GM03348 (cell line): Measurements from ENCODE around the gene UROC1.

Source experiments
- DNase-seq: peaks from one replicate; pipeline ENCODE4 v3.0.0; 2012; ENCODE audit warnings: low spot score

UROC1 gene

DNA sequence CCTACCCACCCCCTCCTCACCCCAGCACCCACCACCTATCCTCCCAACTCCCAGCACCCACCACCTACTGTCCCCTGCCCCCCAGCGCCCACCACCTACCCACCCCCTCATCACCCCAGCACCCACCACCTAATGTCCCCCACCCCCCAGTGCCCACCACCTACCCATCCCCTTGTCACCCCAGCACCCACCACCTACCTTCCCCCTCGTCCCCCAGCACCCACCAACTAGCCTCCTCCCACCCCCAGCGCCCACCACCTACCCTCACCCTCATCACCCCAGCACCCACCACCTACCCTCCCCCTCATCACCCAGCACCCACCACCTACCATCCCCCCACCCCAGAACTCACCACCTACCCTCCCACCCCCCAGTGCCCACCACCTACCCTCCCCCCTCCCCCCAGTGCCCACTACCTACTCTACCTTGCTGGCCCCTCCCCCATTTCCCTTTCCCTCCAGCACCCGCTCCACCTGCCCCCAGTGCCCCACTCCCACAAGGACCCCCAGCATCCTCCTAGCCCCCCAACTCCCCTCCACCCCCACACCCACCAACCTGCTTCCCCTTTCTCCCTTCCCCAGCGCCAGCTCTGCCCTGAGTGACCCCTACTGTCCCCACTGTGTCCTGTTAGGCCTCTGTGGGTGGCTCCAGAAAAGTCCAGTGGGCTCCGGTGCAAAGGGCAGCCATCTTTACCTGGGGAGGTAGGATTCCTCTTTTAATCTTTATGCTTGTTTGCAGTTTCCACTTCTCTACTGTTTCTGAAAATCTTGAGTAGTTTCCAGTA, 1.2 kb downstream of the UROC1 start:
- DNase-seq, result no peak

DNA sequence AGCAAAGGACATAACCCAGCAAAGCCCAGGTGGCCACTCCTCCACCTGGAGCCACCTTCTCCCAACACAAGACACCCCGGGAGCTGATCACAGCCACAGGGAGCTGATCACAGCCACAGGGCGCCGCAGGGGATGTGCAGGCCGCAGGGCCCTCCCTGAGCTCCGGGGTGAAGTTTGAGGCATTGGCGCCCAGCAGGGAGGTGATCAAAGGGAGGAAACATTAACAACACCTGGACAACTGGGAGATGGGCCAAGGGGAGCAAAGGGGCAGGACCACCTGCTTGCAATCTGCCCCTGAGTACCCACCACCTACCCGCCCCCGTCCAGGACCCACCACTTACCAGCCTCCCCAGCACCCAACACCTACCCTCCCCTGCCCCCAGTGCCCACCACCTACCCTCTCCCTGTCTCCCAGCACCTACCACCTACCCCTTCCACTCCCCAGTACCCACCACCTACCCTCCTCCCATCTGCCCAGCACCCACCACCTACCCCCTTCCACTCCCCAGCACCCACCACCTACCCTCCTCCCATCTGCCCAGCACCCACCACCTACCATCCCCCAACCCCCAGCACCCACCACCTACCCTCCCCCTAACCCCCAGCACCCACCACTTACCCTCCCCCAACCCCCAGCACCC, 2.4 kb downstream of the UROC1 start:
- DNase-seq, result no peak

DNA sequence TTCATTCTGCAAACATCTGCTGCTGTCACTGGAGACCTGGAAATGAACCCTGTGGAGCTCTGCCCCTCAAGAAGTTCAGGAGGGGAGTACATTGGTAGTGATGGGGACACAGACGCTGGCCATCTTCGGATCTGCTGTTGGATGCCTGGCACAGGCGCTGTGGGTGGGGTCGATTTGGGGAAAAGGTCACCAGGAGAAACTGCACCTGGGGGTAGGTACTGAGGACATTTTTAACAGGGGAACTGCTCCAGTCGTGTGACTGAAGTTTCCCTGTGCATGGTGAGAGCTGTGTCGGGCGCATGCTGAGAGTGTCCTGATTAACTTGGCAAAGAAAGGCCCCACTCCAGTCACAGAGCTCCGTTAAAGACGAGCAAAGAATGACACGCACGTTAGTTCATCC, 3.4 kb downstream of the UROC1 start:
- DNase-seq, result no peak

DNA sequence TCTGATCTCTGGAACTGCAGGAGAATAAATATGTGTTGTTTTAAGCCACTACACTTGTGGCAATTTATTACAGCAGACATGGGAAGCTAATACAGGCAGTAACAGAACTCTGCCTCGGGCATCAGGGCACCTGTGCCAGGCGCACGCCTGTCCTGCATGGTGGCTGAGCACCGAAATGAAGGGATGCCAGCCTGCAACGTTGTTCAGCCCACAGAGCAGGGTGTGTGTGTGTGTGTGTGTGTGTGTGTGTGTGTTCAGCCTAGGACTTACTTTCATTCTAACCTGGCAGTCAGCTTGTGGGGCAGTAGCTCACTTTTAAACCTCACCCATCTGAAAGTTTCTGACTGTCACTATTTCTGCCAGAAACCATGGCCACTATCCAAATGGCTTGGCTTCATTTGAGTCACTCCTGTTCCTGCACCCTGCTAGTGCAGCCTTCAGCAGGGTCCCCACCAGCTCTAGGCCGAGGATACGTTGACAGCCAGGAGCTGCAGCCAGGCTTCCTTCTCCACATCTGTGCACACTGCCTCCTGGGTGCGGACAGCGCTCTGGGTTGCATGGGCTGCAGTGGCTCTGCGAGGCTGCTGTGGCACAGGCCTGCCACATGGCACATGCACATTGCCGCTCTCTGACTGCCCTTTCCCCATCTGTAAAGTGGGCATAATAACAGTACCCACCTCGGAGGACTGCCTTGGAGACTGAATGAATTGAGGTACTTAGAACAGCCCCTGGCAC, 4.5 kb downstream of the UROC1 start:
- no peak for DNase-seq

DNA sequence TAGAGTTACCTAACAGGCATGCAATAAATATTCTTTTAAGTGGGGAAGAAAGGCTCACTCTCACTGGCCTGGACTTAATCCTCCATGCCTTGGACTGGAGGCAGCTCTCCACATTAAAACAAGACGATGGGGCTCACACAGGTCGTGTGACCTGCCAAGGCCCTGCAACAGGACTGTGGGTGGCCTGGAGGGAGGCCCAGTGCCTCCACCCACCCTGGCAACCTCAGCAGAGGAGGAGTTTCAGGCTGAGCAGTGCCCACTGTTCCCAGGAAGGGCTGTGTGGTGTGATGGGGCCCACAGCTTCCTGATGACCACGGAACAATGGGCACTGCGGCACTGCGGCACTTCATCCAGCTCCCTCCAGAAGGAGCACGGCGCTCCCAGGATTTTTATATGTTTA, 5.5 kb downstream of the UROC1 start:
- no peak for DNase-seq

DNA sequence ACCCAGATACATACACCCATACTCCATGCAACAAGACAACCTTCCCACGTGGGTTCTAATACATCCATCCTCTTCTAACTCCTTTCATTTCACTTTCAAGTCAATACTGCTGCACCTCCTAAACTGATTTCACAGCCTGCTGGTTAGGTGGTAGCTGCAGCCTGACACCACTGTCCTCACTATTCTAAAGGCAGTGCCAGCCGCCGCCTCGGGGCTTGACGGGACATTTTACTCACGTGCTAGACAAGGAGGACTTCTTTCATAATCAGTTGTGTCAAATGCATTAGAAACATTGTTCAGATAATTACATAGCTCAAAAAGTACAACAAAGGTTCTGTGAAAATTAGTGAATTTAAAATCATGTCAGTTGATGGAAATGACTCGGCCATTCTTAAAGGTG, 6.3 kb downstream of the UROC1 start:
- no peak for DNase-seq

DNA sequence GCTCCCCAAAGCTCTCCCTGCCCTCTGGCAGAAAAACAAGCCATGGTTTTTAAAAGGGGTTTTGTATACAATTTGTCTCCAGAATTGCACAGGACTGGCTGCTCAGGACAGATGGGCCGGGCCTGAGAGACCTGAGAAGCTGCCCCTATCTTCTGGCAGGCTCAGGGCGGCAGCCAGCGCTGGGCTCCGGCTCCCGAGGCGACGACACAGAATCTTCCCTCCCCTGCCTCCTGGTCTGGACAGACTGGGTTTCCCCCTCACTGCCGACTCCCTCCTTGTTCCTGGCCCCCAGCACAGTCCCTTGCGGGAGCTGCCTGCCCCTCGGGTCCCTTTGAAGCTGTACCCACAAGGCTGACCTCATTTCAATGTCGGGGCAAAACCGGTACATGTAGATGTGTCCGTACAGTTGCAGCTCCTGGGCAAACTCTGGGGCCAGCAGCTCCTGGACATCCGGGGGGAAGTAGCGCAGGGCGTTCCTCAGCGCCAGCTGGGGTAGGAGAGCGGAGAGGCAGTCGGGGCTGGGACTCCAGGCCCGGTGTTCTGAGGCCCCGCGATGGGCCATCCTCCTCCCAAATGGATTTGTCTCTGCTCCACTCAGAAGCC, 7.2 kb downstream of the UROC1 start:
- DNase-seq, result no peak

DNA sequence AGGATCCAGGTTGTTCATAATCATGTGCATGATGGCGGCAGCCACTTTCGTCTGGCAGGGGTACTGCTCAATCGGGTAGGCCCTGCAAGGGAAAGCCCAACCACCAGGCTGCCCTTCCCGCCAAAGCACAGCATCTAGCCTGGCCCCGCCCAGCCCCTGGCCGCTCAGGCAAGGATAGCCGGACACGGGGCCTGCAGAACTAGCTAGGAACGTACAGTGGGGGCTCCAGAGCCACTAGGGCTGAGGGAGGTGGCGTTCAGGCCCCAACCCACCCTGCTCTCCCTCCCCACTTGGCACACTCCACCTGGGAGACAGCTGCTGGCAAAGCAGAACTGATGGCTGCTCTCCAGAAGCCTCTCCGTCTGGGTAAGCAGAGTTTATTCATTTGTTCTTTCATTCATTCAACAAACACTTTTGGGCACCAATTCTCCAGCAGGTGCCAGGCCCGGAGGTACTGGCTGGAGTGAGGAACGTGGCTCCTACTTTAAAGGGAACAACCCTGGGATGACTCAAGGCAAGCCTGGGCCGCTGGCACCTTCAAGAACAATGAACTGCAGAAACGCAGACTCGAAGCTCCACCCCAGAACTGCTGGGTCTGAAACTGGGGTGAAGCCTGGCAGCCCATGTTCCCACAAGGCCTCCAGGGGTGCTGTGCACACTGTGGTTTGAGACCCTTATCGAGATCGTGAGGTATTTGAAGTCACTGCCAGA, 7.8 kb downstream of the UROC1 start:
- no peak for DNase-seq

DNA sequence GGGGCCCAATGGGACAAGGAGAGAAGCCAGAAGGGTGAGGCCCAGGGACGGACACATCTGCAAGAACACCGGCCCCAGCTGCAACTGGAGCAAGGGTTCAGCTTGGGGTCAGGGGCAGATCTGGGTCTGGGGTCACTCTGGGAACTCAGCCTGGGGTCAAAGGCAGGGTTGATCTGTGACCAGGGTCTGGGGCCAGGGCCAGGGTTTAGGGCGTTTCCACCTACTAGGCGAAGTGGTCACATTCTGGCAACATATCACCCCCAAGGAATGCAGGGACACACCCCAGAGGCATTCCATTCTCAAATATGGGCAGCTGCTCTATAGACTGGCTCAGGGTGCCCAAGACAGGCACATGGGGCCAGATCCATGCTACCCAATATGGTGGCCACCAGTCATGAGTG, 9.0 kb downstream of the UROC1 start:
- DNase-seq, result peak; percentile 70

DNA sequence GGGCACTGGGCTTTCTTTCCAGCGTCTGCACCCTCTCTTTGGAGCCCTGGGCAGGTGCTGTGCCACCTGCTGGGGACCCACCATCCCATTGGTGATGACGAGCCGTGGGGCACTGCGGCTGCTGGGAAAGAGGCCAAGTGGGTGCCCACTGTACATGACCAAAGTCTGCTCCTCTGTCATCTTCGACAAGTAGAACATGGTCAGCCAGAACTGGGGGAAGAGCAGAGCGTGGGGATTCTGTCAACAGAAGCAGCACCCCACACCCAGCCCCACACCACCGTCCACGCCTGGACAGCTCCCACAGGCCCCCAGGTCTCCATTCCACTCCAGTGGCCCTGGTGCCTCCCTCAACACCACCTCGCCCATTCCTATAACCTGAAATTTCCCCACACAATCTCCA, 9.7 kb downstream of the UROC1 start:
- no peak for DNase-seq

DNA sequence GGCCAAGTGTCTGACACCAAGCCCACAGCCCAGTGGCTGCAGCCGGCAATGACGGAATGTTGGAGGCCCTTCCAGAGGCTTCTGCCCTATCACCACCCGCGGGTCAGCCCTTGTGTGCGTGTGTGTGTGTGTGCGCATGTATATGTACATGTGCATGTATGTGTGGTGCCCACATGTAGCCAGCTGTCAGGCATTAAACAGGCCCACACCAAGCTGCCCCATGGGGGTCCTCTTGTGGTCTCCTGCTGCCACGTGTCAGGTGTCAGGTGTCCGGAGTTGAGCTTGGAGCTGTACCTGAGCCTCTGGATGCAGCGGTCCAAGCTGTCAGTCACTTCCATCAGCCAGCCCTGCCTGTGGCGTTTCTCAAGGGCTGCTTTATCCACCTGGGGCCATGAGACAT, 13.9 kb downstream of the UROC1 start:
- DNase-seq, result no peak

DNA sequence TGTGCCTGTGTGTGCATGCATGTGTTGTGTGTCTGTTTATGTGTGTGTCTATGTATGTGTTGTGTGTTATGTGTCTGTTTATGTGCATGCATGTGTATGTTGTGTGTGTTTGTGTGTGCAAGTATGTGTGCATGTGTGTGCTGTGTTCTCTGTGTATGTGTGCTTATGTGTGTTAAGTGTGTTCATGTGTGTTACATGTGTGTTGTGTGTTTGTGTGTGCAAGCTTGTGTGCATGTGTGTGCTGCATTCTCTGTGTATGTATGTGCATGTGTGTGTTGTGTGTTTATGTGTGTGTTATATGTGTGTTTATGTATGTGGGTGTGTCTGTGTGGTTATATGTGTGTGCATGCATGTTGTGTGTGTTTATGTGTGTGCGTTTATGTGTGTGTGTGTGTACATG, 14.9 kb downstream of the UROC1 start:
- DNase-seq, result no peak

DNA sequence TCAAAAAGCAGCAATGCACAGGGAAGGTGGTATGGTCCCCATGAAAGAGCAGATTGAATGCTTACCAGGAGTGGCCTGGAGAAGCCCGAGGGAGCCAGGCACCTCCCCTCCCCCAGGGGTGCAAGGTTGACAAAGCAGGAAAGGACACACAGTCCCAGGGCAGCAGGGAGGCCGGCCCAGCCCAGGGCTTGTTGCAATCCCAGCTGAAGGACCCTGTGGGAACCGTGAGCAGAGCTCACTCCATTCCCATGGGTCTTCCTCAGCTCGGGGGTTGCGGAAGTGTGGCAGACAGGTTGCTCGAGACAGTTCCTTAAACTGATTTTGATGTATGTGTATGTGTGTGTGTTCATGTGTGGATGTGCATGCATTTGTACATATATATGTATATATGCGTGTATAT, 15.8 kb downstream of the UROC1 start:
- no peak for DNase-seq

DNA sequence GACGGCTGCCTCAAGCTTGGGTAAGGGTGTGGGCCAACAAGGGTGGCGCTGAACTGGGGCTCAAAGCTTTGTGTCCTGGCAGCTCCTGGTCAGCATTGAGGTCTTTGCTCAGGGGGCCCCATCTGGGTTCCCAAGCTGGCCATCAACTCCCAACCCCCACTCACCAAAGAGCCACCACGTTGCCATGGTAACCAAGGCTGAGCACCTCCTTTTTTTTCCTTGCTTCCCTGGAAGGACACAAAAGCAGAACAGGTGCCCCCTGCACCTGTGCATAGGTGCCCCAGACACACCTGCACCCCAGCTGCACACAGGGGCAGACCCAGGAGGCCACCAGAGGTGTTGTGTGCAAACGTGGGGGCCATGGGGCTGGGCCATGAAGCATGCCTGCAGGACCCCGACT, 16.5 kb downstream of the UROC1 start:
- DNase-seq, result no peak

DNA sequence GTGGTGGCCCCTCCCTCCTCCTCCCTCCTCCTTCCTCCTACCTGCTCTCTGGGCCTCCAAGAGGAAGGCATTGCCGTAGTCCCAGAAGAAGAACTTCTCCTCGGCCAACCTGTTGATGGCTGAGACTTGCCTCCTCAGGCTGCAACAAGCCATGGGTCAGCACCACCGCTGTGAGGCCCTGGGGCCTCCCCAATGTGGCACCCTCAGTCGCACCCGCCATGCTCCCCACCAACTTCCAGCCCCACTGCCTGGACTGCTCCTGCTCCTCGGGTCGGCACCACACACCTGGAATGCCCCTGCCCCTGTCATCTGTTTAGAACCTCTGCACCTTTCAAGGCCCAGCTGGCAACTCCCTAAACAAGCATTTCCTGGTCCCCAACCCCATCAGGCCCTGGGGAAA, 17.6 kb downstream of the UROC1 start:
- no peak for DNase-seq

DNA sequence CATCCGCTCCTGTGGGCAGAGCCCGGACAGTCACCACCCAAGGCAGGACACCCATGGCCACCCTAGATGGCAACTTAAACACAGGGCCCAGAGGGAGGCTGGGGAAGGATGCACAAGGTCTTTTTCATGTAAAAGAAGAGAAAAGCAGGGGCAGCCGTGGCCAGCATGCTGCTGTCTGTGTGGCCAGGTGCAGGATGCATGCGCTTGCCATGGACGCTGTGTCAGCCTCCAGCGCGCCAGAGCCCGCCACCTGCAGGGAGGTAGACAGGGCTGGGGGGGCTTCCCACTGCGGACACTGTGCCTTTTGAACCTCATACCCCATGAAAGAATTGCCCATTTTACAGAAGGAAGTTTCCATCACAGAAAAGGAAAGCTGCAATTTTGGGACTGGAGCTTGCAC, 18.2 kb downstream of the UROC1 start:
- no peak for DNase-seq

DNA sequence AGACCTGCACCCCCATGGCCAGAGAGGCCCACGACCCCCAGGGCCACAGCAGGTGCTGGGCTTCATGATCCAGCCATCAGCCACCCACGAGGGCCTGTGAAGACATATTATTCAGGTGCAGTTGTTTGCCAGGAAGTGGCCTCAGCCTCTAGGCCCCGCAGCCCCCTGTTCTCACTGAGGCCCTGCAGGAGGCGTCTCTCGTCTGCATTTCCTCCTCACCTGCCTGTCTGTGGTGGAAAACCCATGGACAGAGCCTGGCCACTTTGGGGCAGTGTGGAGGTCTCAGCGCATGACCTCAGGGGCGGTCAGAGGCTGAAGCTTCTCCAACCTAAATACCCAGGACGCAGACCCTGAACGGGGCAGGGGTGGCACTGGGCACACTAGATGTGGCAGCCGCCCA, 18.6 kb downstream of the UROC1 start:
- no peak for DNase-seq

DNA sequence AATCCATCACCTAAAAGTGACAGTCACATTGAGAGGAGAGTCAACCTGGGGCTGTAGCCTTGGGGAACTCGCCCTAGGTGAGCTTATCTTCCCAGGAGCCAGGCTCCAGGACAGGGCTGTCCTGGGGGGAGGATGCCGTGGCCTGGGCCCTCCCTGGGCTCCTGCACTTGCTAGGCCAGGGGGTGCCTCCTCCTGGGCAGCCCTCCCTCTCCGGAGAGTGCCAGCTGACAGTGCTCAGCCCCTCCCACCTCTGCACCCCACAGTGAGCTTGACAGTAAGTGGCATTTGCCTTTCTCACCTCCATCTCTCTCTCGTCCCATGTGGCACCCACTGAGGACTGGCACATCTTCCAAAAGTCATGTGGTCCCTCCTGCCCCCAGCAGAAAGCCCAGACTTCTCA, 19.1 kb downstream of the UROC1 start:
- no peak for DNase-seq

DNA sequence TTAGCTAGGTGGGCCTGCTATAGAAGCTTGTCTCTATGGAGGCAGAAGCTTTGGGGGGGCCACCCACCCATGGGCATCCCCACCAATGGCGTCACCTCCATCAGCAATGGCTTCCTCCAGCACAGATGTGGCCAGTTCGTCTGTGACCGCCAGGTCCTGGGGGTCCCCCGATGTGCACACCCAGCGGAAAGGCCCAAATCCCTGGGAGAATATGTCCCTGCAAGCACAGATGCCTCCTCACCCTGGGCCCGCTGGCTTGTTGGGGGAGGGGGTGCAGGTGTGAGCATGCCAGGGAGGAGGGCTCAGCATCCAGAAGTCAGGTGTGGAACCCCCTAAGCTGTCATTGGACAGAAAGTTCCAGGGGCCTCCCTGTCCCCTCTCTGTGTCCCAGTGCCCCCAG, 19.6 kb downstream of the UROC1 start:
- DNase-seq, result no peak

DNA sequence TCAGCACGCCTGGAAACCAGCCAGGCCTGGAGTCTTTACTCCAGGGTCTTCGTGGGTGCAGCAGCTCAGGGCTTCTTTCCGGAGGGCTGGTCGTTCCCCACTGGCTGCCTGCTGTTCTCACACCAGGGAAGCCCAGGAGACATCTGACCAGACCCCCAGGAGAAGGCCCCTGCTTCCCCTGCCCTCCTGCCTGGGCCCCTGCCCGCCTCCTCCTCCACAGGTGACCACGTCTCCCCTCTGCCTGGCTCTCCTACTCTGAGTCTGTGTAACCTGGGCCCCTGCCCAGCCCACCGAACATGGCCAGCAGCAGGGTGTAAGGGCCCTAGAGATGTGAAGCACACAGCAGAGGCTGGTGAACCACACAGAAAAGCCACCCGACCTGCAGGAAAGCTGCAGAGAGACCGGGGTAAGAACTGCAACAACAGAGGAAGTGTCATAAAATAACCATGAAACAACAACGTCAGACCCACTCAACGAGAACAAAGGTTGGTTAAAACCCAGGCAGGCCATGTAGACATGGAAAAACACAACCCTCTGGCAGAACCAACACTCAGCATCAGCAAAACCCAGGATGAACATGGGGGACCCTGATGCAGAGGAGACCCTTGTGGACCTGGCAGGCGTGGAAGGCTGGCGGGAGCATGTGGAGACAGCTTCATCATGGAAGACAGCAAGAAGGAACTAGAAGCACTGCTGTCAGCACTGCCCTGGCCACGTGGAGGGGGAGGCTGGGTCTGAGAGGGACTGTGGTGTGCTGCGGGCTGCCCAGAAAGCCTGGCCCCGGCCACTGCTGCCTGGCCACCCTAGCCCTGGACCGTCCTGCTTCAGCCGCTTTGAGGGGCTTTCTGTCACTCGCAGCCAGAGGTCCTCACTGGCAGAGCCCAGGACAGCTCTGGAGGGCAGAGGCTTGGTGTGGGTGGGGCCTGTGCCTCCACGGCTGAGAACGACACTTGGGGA, 20.4 kb downstream of the UROC1 start:
- no peak for DNase-seq

DNA sequence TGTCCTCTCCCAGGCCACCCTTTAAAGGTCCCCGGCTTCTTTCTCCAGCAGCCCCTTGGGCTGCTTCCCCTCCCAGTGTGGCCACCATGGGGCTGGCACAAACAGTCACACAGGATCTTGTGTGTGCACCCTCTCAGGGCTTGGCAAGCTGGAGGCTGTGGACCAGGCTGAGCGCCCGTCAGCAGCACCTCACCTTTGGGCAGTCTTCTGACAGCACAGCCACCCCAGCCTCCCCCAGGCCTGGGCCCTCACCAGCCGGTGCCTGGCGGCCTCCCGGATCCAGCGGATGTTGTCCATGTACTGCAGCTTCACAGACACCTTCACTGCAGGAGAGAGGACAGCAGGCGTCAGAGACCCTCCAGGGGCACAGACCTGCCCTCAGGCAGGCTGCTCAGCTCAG, 21.8 kb downstream of the UROC1 start:
- no peak for DNase-seq
